T-helper 1 cell (primary cell): ENCODE results near the gene KIAA0513.
"Not testable (repeated sequence)": the region's sequence is repeated elsewhere in the genome, so short reads cannot be mapped to it uniquely, and the experiment has no call there.

Experiments
- DNase-seq, 5 donors: peaks; one replicate each; pipeline ENCODE4 v3.0.0-alpha.2; 2012 to 2020

The KIAA0513 gene

DNA sequence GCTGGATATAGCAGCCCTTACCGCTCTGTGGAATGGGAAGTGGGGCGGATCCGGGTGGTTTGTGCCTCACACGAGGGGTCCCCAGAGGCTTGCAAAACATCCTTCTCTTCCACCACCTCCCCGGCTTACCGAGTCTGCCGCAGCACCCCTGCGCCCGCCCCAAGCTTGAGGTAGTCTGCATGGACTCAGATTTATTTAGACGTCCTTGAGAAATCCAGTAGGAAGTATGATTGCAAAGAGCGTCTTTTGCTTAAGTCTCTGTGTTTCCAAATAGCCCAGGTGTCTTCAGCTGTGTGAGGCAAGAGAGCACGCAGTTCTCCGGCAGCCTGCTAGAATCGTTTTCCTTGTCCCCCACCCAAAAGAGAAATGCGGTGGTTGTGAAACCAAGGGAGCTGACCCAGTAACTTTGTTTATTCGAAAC, 2.4 kb downstream of the KIAA0513 start:
- no peak for DNase-seq

GRCh38 chr16:85031451-85031850, 3.9 kb downstream of the KIAA0513 start:
- DNase-seq, result no peak

- not testable (repeated sequence) for DNase-seq
These were observed 4.6 kb downstream of the KIAA0513 start for GRCh38 chr16:85032187-85032586.

- DNase-seq, result no peak
These were observed 5.6 kb downstream of the KIAA0513 start for GRCh38 chr16:85033171-85033570.

GRCh38 chr16:85034591-85035433, 7.2 kb downstream of the KIAA0513 start:
- no peak for DNase-seq

DNA sequence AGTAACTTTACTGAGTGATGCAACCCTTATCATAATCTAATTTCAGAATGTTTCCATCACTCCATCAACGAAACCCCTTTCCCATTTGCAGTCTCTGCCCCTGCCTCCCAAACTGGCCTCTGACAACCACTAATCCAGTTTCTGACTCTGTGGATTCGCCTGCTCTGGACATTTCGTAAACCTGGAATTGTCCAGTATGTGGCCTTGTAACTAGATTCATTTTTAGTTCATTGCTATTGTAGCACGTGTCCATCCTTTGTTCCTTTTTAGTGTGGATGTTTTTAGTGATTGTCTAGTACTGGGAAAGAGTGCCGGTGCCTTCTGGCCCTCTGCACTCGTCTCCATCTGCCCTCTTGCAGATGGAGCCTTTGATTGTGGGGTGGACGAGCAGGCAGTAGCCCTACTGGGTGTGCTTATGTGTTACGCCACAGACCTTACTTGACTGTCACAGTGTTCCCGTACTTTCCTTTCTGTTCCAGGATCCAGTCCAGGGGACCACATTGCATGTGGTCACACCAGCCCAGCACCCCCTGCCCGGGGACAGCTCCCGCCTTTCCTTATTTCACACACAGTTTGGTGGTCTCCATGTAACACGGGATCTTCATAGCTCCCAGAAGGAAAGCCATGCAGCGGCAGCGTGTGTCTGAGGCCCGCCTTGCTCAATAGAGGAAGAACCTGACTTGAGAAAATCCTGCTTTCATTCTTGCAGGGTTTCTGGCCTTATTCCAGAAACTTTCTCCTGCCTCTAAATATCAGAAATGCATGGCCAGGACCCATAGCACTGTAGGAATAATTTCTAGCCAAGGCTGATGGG, 8.8 kb downstream of the KIAA0513 start:
- DNase-seq, result no peak

DNA sequence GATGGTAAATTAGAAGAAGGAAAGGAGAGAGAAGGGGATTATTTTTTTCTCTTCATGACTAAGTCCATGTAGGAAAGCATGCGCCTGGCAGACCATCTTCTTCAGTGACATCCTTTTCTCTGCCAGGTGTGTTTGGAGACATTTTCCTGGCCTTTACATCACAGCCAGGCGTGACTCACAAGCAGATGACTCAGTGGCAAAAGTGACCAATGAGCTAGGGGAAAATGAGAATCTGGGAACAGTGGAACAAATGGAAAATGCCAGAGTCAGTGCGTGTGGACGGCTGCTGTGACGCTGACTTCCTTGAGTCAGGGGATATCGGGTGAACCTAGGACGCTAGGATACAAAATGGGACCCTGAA, 9.4 kb downstream of the KIAA0513 start:
- no peak for DNase-seq

DNA sequence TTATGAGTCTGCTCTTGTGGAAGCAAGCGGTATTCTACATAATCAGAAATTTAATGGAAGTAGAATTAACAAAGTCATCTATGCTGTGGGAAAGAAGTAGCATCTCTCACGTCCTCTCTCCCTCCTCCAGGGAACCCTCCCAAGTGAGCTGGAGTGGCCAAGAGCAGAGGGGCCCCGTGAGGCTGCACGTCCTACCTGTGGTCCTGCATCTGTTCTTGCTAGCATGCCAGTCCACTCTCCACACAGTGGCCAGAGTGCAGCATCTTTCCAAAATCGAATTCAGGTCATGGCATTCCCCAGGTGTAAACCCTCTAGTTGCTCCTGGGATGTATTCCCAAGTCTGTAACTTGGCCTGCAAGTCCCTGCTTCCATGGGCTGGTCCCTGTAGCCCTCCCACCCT, 10.1 kb downstream of the KIAA0513 start:
- DNase-seq, result no peak

DNA sequence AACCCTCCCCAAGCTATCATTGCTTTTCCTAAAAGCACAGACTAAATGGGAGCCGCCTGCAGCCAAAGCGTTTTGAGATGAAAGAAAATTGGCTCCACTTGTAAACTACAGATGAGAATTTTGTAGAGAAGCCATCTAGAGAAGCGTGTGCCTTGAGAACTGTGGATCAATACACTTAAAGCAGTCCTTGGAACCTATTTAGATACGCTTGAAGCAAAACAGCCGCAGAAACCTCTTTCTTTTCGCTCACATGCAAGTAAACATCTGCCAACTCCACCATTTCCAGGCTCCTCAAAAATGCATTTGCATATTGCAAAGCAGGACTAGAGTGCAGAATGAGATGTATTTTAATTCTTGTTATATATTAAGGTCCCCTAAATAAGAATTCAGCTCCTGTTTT, 13.1 kb downstream of the KIAA0513 start:
- no peak for DNase-seq

DNA sequence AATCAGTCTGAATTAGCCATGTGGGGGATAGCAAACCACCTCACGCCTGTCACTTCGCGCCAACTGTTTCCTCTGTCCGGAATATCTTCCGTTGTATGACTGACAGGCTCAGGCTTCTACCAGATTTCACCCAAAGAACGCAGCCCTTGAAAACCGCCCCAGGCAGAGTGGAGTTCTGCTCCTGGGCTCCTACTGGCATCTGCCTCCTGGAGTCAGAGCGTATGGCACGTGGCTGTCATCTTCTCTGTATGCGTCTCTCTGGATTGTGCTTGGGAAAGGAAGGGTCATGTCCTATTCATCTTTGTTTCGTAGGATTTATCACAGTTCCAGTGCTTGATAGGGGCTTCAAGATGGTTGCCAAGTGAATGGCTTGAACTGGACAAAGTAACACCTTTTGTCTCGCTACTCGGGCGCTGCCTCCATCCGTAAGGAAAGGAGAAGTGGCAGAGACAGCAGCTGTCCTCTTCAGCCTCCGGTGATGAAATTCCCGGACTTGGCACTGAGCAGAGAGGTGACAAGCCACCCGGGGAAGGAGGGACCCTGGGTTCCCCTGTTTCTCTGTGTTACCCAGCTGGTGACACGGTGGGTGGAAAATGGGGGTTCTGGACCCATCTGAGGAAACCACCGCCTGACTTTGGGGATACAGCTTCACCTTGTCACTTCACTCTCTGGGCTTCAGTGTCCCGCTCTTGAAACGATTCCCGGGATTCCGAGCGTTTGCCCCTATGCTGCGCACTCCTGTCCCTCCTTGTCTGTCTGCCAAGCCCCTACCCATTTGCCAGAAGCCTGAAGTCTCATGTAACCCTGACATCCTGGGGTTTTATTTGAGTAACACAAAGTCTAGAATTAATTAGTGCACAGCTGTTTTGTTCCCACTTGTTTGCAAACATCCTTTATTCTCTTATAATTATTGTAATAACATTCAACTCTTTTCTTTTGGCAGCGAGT, 13.9 kb downstream of the KIAA0513 start:
- no peak for DNase-seq

DNA sequence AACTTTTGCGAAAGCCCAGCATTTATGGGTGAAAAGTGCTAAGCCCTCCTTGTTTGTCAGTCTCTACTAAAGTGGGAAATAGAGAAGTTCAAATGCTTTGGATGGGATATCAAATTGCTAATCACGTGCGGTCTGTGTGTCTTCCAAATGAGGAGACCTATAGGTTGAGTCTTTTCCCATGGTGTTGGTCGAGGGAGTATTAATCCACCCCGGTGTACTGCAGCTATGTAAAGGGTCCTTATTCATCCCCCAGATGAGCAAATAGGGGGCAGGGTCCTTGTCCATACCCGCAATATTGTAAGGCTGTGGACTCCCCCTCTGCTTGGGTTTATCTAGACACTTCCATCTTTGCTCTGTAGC, 14.6 kb downstream of the KIAA0513 start:
- DNase-seq, result no peak

- no peak for DNase-seq
These were observed 15.0 kb downstream of the KIAA0513 start for GRCh38 chr16:85042606-85043005.

DNA sequence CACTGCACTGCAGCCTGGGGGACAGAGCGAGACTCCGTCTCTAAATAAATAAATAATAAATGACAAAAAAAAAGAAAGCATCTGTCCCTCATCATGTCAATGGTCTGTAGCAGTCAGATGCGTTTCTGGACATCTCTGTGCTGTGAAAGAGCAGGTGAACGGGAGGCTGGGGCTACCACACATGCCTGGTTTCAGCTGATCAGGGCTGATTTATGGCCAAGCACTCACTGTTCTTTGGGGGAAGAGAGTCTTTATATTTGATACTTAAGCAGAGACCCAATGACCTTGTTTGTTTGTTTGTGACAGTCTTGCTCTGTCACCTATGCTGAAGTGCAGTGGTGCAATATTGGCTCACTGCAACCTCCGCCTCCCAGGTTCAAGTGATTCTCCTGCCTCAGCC, 17.5 kb downstream of the KIAA0513 start:
- DNase-seq, result no peak

- no peak for DNase-seq
These were observed 18.3 kb downstream of the KIAA0513 start for GRCh38 chr16:85045641-85046471.

GRCh38 chr16:85046472-85046916, 18.9 kb downstream of the KIAA0513 start:
- no peak for DNase-seq

- no peak for DNase-seq
These were observed 19.6 kb downstream of the KIAA0513 start for GRCh38 chr16:85046931-85047866.

- DNase-seq, result no peak
These were observed 20.4 kb downstream of the KIAA0513 start for GRCh38 chr16:85047867-85048455.

GRCh38 chr16:85048921-85049562, 21.4 kb downstream of the KIAA0513 start:
- no peak for DNase-seq

DNA sequence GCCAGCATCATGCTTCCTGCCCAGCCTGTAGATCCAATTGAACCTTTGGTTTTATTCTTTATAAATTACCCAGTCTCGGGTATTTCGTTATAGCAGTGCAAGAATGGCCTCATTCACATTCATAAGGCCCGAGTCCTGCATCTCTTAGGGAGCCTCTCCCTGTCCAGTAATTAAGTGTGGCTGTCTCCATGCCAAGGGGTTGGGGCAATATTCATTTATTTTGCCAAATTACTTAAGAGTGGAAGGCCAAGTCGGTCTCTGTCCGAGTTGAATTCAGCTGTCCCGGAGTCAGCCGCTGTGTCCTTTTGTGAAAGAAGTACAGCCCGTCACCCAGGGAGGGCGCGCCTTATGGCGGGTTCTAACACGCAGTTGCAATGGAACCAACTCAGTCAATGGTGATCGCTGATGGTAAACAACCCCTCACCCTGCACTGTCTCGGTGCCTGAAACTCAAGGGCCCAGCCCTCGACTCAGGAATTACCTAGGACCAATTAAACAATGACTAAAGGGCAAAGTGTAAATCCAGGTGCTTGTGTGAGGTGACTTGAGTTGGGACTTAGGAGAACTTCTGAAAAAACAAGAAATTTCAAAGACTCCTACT, 22.2 kb downstream of the KIAA0513 start:
- no peak for DNase-seq
